WTC11 (cell line): ENCODE measurements around the gene TMEM69.

Experiments used
- CREM ChIP-seq: sonication (generic); formaldehyde crosslinking; IDR thresholded peaks from 2 replicates; pipeline ENCODE4 v1.8.1; 2022; ENCODE audit warnings: mild to moderate bottlenecking, missing genetic modification reagents, moderate library complexity
- ELF4 ChIP-seq: sonication (generic); formaldehyde crosslinking; IDR thresholded peaks from 2 replicates; pipeline ENCODE4 v1.8.1; 2022; ENCODE audit warnings: low read depth, mild to moderate bottlenecking, moderate library complexity, missing genetic modification reagents
- ESRRA ChIP-seq: sonication (generic); formaldehyde crosslinking; IDR thresholded peaks from 2 replicates; pipeline ENCODE4 v1.8.1; 2022; ENCODE audit warnings: mild to moderate bottlenecking, missing genetic modification reagents, borderline replicate concordance
- FOXK1 ChIP-seq: sonication (generic); formaldehyde crosslinking; IDR thresholded peaks from 2 replicates; pipeline ENCODE4 v1.8.0; 2022; ENCODE audit warnings: mild to moderate bottlenecking, moderate library complexity, missing genetic modification reagents
- FOXP1 ChIP-seq: sonication (generic); formaldehyde crosslinking; IDR thresholded peaks from 2 replicates; pipeline ENCODE4 v1.8.0; 2022; ENCODE audit warnings: missing genetic modification reagents, mild to moderate bottlenecking, moderate library complexity, borderline replicate concordance
- JUN ChIP-seq: sonication (generic); formaldehyde crosslinking; IDR thresholded peaks from 2 replicates; pipeline ENCODE4 v1.8.0; 2023; ENCODE audit warnings: mild to moderate bottlenecking, missing genetic modification reagents
- MXD4 ChIP-seq: fragments of 250-450 bp; sonication (Bioruptor Pico); IDR thresholded peaks from 2 replicates; pipeline ENCODE4 v1.8.0; 2021; ENCODE audit warnings: mild to moderate bottlenecking, moderate library complexity, borderline replicate concordance
- SP1 ChIP-seq: sonication (generic); formaldehyde crosslinking; conservative IDR thresholded peaks from 2 replicates; pipeline ENCODE4 v1.8.1; 2022; ENCODE audit warnings: missing genetic modification reagents
- TCF7 ChIP-seq: sonication (generic); formaldehyde crosslinking; IDR thresholded peaks from 2 replicates; pipeline ENCODE4 v1.8.0; 2022; ENCODE audit warnings: mild to moderate bottlenecking, low read depth, missing genetic modification reagents, moderate library complexity
- ZNF121 ChIP-seq: sonication (generic); formaldehyde crosslinking; IDR thresholded peaks from 2 replicates; pipeline ENCODE4 v1.8.0; 2023; ENCODE audit warnings: missing genetic modification reagents
- ZNF219 ChIP-seq: sonication (generic); formaldehyde crosslinking; IDR thresholded peaks from 2 replicates; pipeline ENCODE4 v1.8.0; 2023; ENCODE audit warnings: missing genetic modification reagents, mild to moderate bottlenecking, borderline replicate concordance
- TF ChIP-seq, protein P1 (sequence below): fragments of 200-600 bp; IDR thresholded peaks from 2 replicates; pipeline ENCODE4 v1.8.0; 2022; ENCODE audit warnings: antibody characterized with exemption
- TF ChIP-seq, protein P2 (sequence below): sonication (generic); formaldehyde crosslinking; IDR thresholded peaks from 2 replicates; pipeline ENCODE4 v1.8.0; 2022; ENCODE audit warnings: mild to moderate bottlenecking, missing genetic modification reagents

DNA sequence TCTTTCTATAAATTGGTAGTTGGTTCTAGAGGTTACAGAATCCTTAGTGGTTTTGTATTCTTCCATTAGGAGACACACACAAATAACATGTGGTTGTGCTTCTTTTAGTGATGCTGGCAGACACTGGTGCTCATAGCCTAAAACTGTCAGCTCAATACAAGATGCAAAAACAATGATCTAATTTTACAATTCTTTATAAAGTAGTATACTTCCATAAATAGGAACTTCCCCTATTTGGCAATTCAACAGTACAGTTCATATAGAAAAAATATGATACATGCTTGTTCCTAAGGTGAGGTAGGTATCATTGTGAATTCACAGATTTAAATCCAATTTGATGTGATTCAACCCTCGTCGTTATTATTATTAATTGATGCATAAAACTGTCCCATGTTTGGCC, 43.3 kb upstream of the TMEM69 start:
- TF ChIP-seq, protein P1, sequence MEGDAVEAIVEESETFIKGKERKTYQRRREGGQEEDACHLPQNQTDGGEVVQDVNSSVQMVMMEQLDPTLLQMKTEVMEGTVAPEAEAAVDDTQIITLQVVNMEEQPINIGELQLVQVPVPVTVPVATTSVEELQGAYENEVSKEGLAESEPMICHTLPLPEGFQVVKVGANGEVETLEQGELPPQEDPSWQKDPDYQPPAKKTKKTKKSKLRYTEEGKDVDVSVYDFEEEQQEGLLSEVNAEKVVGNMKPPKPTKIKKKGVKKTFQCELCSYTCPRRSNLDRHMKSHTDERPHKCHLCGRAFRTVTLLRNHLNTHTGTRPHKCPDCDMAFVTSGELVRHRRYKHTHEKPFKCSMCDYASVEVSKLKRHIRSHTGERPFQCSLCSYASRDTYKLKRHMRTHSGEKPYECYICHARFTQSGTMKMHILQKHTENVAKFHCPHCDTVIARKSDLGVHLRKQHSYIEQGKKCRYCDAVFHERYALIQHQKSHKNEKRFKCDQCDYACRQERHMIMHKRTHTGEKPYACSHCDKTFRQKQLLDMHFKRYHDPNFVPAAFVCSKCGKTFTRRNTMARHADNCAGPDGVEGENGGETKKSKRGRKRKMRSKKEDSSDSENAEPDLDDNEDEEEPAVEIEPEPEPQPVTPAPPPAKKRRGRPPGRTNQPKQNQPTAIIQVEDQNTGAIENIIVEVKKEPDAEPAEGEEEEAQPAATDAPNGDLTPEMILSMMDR, result no peak
- TF ChIP-seq ZNF121 (CRISPR knock-in tag) (no peak), TCF7 (CRISPR knock-in tag) (no peak), CREM (CRISPR knock-in tag) (no peak), FOXK1 (CRISPR knock-in tag) (no peak), ZNF219 (no peak), ELF4 (CRISPR knock-in tag) (no peak), ESRRA (CRISPR knock-in tag) (no peak), SP1 (CRISPR knock-in tag) (no peak), JUN (CRISPR knock-in tag) (no peak), MXD4 (CRISPR knock-in tag) (no peak), FOXP1 (CRISPR knock-in tag) (no peak)
- TF ChIP-seq, protein P2, sequence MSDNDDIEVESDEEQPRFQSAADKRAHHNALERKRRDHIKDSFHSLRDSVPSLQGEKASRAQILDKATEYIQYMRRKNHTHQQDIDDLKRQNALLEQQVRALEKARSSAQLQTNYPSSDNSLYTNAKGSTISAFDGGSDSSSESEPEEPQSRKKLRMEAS (CRISPR knock-in tag), result no peak
